ENCODE data around the gene CRABP2.

CRABP2 gene

GRCh38 chr1:156742801-156743200 lies 37.4 kb upstream of the CRABP2 start:
- in situ Hi-C loops (cut with MboI; ENCODE audit: low sequenced_read_pairs): no loop called here

GRCh38 chr1:156742017-156742416 lies 36.6 kb upstream of the CRABP2 start:
- in situ Hi-C loops (cut with MboI; ENCODE audit: low sequenced_read_pairs): no loop called here

GRCh38 chr1:156741481-156741983 lies 36.1 kb upstream of the CRABP2 start:
- in situ Hi-C loops (cut with MboI; ENCODE audit: low sequenced_read_pairs): no loop called here

GRCh38 chr1:156740741-156741480 lies 35.5 kb upstream of the CRABP2 start, which contains the start of gene MRPL24:
Gene MRPL24 (minus strand): TSS chr1:156741088. CDS start chr1:156738704, 2,384 bp downstream.
- in situ Hi-C loops (cut with MboI; ENCODE audit: low sequenced_read_pairs): no loop called here

- in situ Hi-C loops (cut with MboI; ENCODE audit: low sequenced_read_pairs): no loop called here
These were observed 34.9 kb upstream of the CRABP2 start for GRCh38 chr1:156740237-156740740.

GRCh38 chr1:156738916-156739315 lies 33.5 kb upstream of the CRABP2 start:
- in situ Hi-C loops (cut with MboI; ENCODE audit: low sequenced_read_pairs): no loop called here

GRCh38 chr1:156738407-156738806 lies 33.0 kb upstream of the CRABP2 start:
- in situ Hi-C loops (cut with MboI; ENCODE audit: low sequenced_read_pairs): no loop called here

GRCh38 chr1:156733989-156734584 lies 28.7 kb upstream of the CRABP2 start:
- in situ Hi-C loops (cut with MboI; ENCODE audit: low sequenced_read_pairs): no loop called here

GRCh38 chr1:156728599-156729462 lies 23.4 kb upstream of the CRABP2 start, which contains the start of gene ISG20L2:
Gene ISG20L2 (minus strand): TSS chr1:156728766. CDS start chr1:156727652, 1,114 bp downstream.
- in situ Hi-C loops (cut with MboI; ENCODE audit: low sequenced_read_pairs): no loop called here

- in situ Hi-C loops (cut with MboI; ENCODE audit: low sequenced_read_pairs): no loop called here
These were observed 22.7 kb upstream of the CRABP2 start, which contains the start of gene METTL25B for GRCh38 chr1:156727926-156728598. Gene METTL25B (plus strand): TSS chr1:156728469. CDS start chr1:156729105, 636 bp downstream.

GRCh38 chr1:156727492-156727891 lies 22.1 kb upstream of the CRABP2 start:
- in situ Hi-C loops (cut with MboI; ENCODE audit: low sequenced_read_pairs): no loop called here

GRCh38 chr1:156726549-156727226 lies 21.3 kb upstream of the CRABP2 start:
- in situ Hi-C loops (cut with MboI; ENCODE audit: low sequenced_read_pairs): no loop called here

- in situ Hi-C loops (cut with MboI; ENCODE audit: low sequenced_read_pairs): no loop called here
These were observed 20.4 kb upstream of the CRABP2 start for GRCh38 chr1:156725683-156726280.

GRCh38 chr1:156721535-156721934 lies 16.2 kb upstream of the CRABP2 start:
- in situ Hi-C loops (cut with MboI; ENCODE audit: low sequenced_read_pairs): loop anchor here (25.0 kb wide), 1 partner anchor 166 kb away; the partner anchor contains the start of gene PEAR1

- in situ Hi-C loops (cut with MboI; ENCODE audit: low sequenced_read_pairs): loop anchor here (25.0 kb wide), 1 partner anchor 166 kb away; the partner anchor contains the start of gene PEAR1
These were observed 15.7 kb upstream of the CRABP2 start for GRCh38 chr1:156721131-156721530.

GRCh38 chr1:156717351-156717750 lies 12.0 kb upstream of the CRABP2 start:
- in situ Hi-C loops (cut with MboI; ENCODE audit: low sequenced_read_pairs): loop anchor here (25.0 kb wide), 1 partner anchor 170 kb away; the partner anchor contains the start of gene PEAR1

- in situ Hi-C loops (cut with MboI; ENCODE audit: low sequenced_read_pairs): loop anchor here (25.0 kb wide), 1 partner anchor 172 kb away; the partner anchor contains the start of gene PEAR1
These were observed 9.4 kb upstream of the CRABP2 start for GRCh38 chr1:156714830-156715229.

GRCh38 chr1:156712626-156713025 lies 7.2 kb upstream of the CRABP2 start:
- in situ Hi-C loops (cut with MboI; ENCODE audit: low sequenced_read_pairs): loop anchor here (25.0 kb wide), 1 partner anchor 175 kb away; the partner anchor contains the start of gene PEAR1

All from HL-60/S4 treated with retinoic acid at 250 ng/mL for 4 days and 3 days (cell line).